Epithelial cell of proximal tubule (primary cell): ENCODE data around the gene DENND5B. TPM values are rescaled to one million over a fixed set of nuclear protein-coding genes. Genes with fewer than 3 reads are reported as not detected.

Experiments used
- DNase-seq: peaks from one replicate; pipeline ENCODE4 v3.0.0-alpha.2; 2011; ENCODE audit warnings: low read depth
- H3K4me3 ChIP-seq: 2 replicates; pipeline ENCODE4 v1.5.1; 2011; ENCODE audit warnings: low read depth, mild to moderate bottlenecking, low read length
- total RNA-seq: library from RNA; depleted of rRNA; stranded (reverse); fragments of >200 nt; gene quantifications from 2 replicates; pipeline ENCODE4 v1.2.3, GENCODE V29; 2015
- TF ChIP-seq, protein P1 (sequence below): conservative IDR thresholded peaks from 2 replicates; pipeline ENCODE4 v1.5.1; 2012; ENCODE audit warnings: low read depth, mild to moderate bottlenecking, low read length

DENND5B gene
- total RNA-seq, 1 donor from 2014 or later = 8.6 TPM

GRCh38 chr12:31629756-31630732 lies 39.1 kb upstream of the DENND5B start:
- no peak for DNase-seq
- TF ChIP-seq, protein P1, sequence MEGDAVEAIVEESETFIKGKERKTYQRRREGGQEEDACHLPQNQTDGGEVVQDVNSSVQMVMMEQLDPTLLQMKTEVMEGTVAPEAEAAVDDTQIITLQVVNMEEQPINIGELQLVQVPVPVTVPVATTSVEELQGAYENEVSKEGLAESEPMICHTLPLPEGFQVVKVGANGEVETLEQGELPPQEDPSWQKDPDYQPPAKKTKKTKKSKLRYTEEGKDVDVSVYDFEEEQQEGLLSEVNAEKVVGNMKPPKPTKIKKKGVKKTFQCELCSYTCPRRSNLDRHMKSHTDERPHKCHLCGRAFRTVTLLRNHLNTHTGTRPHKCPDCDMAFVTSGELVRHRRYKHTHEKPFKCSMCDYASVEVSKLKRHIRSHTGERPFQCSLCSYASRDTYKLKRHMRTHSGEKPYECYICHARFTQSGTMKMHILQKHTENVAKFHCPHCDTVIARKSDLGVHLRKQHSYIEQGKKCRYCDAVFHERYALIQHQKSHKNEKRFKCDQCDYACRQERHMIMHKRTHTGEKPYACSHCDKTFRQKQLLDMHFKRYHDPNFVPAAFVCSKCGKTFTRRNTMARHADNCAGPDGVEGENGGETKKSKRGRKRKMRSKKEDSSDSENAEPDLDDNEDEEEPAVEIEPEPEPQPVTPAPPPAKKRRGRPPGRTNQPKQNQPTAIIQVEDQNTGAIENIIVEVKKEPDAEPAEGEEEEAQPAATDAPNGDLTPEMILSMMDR = no peak
- H3K4me3 ChIP-seq = no peak overlapping the region

- no peak overlapping the region for H3K4me3 ChIP-seq
- DNase-seq = no peak
- TF ChIP-seq, protein P1 = no peak
These were observed 36.6 kb upstream of the DENND5B start for GRCh38 chr12:31627456-31628054.

DNA sequence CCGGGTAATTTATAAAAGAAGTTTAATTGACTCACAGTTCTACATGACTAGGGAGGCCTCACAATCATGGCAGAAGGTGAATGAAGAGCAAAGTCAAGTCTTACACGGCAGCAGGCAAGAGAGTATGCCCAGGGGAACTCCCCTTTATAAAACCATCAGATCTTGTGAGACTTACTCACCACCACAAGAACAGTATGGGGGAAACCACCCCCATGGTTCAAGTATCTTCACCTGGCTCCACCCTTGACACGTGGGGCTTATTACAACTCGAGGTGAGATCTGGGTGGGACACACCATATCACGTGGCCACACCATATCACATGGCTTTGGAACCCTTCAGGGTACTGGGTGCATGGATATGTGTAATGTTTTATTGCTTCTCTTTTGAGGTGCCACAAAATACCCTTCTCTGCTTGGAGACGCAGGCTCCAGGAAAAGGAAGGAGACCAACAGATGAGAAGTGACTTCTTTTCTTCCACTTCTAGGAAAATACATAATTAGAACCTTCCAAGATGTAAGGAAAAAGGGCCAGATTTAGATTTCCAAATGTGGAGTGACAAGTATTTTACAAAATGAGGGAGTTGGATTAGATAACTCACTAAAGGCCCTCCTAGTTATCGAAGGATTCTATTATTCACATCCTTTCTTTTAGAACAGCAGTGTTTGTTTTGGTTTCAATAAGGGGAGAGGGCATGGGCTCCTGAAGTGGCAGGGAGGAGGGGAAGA lies 35.5 kb upstream of the DENND5B start:
- no peak for DNase-seq

DNA sequence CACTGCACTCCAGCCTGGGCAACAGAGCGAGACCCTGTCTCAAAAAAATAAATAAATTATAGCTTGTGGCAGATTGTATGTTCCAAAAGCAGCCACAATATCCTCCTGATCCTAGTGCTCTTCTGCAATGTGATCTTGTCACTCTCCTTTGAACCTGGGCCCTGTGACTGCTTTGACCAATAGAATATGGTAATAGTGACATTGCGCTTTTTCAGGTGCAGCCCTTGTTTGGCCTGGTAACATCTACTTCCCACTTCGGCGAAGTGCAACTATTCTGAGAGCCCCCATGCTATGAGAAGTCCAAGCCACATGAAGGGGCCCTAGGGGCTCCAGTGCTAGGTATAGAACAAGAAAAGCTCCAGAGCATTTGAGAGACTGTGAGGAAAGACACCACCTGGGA lies 31.1 kb upstream of the DENND5B start:
- no peak overlapping the region for H3K4me3 ChIP-seq
- DNase-seq = no peak
- TF ChIP-seq, protein P1 = no peak

More for the DNA sequence above, 35.5 kb upstream of the DENND5B start:
- no peak overlapping the region for H3K4me3 ChIP-seq
- TF ChIP-seq, protein P1 = no peak

- no peak overlapping the region for H3K4me3 ChIP-seq
- TF ChIP-seq, protein P1 = no peak
- no peak for DNase-seq
These were observed 29.4 kb upstream of the DENND5B start for GRCh38 chr12:31620311-31620710.

- no peak for DNase-seq
- TF ChIP-seq, protein P1 = no peak
- no peak overlapping the region for H3K4me3 ChIP-seq
These were observed 27.5 kb upstream of the DENND5B start for GRCh38 chr12:31618228-31619025.
